ENCODE data around the gene CRHBP. TPM values are rescaled to one million over a fixed set of nuclear protein-coding genes. Genes with fewer than 3 reads are reported as not detected.

Gene CRHBP
- total and polyA plus RNA-seq, 2 donors (not counting 3 experiments of a cell fraction or from before 2014, with no cell fraction given): 0.08 to 0.51 TPM

DNA sequence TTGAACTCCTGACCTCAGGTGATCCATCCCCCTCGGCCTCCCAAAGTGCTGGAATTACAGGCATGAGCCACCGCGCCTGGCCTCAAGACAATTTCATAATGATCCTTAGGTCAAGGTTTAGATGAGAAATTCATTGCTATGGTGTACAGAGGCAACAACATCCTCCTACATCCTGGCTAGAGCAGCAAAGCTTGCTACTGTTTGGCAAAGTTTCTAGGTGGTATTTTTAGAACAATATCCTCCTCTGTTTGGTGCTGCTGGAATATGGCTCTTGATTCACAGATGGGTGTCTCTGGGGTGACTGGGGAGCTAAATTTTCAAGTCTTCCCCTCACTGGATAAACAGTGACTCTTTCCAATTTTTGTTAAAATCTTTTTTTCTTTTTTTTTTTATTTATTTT is 30.6 kb downstream of the CRHBP start:
- H3K4me1 ChIP-seq (ENCODE audit: control insufficient read depth, extremely low read depth, insufficient read depth, low read length): no peaks in the 10 kb centered on the region
- no peaks in the 10 kb centered on the region for H3K9me3 ChIP-seq (replicated peaks; ENCODE audit: control insufficient read depth, insufficient read depth, low read length)
- CTCF ChIA-PET: no interaction called here
- H3K79me2 ChIP-seq (ENCODE audit: control insufficient read depth, insufficient read depth, low read length): no peaks in the 10 kb centered on the region
- no peaks in the 10 kb centered on the region for H3K36me3 ChIP-seq (ENCODE audit: control insufficient read depth in 2 of 2, extremely low read depth in 1 of 2, insufficient read depth in 2 of 2, low read length in 2 of 2)
- H4K20me1 ChIP-seq (replicated peaks; ENCODE audit: control insufficient read depth, extremely low read depth, insufficient read depth, low read length): no peaks in the 10 kb centered on the region
- BruUV-seq (replicated peaks): no TSS peak
- no peak overlapping the region for H2AFZ ChIP-seq (ENCODE audit: low read depth, low read length)
- no peak overlapping the region for H3K4me2 ChIP-seq (ENCODE audit: insufficient read depth, low read length)
- POLR2A ChIA-PET: no interaction called here
- H3K9ac ChIP-seq (replicated peaks; ENCODE audit: extremely low read depth, insufficient read depth, low read length): no peak overlapping the region
- FAIRE-seq: no peak
- H3K9me1 ChIP-seq (replicated peaks; ENCODE audit: control insufficient read depth, extremely low read depth, insufficient read depth, low read length): no peaks in the 10 kb centered on the region
- H3K4me3 ChIP-seq (replicated peaks in 1 of 3; ENCODE audit: insufficient read depth in 1 of 3, low read depth in 1 of 3, low read length in 3 of 3): no peak overlapping the region
- dilution Hi-C loops (cut with MboI; ENCODE audit: extremely low pct_ligation_motif_present, low sequenced_read_pairs): no loop called here
- no peaks in the 10 kb centered on the region for H3K27me3 ChIP-seq (ENCODE audit: control insufficient read depth in 2 of 2, insufficient read depth in 2 of 2, low read length in 2 of 2)
- DNase-seq (ENCODE audit: low read depth, low spot score): no peak
- no peak overlapping the region for H3K27ac ChIP-seq (ENCODE audit: insufficient read depth, low read depth, low read length)
- TF ChIP-seq EZH2 (IDR thresholded peaks at IDR 0.05; ENCODE audit: borderline replicate concordance, low read depth, low read length, severe bottlenecking): no peak
- no peak for TF ChIP-seq POLR2A (IDR thresholded peaks at IDR 0.05; ENCODE audit: low read depth, low read length)
- TF ChIP-seq MYC (IDR thresholded peaks at IDR 0.05; ENCODE audit: low read depth, low read length): no peak
- TF ChIP-seq JUN (IDR thresholded peaks at IDR 0.05; ENCODE audit: borderline replicate concordance, insufficient read depth, insufficient read length, low read depth): no peak
- TF ChIP-seq MAX (IDR thresholded peaks at IDR 0.05; ENCODE audit: insufficient read depth, insufficient read length): no peak
- TF ChIP-seq, protein P1, sequence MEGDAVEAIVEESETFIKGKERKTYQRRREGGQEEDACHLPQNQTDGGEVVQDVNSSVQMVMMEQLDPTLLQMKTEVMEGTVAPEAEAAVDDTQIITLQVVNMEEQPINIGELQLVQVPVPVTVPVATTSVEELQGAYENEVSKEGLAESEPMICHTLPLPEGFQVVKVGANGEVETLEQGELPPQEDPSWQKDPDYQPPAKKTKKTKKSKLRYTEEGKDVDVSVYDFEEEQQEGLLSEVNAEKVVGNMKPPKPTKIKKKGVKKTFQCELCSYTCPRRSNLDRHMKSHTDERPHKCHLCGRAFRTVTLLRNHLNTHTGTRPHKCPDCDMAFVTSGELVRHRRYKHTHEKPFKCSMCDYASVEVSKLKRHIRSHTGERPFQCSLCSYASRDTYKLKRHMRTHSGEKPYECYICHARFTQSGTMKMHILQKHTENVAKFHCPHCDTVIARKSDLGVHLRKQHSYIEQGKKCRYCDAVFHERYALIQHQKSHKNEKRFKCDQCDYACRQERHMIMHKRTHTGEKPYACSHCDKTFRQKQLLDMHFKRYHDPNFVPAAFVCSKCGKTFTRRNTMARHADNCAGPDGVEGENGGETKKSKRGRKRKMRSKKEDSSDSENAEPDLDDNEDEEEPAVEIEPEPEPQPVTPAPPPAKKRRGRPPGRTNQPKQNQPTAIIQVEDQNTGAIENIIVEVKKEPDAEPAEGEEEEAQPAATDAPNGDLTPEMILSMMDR (IDR thresholded peaks at IDR 0.05; ENCODE audit: extremely low read depth in 1 of 2, insufficient read depth in 1 of 2, low read depth in 1 of 2, low read length in 2 of 2): no peak
- no peak for TF ChIP-seq FOS (IDR thresholded peaks at IDR 0.05; ENCODE audit: borderline replicate concordance, insufficient read depth, low read length)
- TF ChIP-seq POLR2AphosphoS5 (IDR thresholded peaks at IDR 0.05; ENCODE audit: insufficient read depth, low read depth, low read length): no peak
- no peak for TF ChIP-seq GATA2 (IDR thresholded peaks at IDR 0.05; ENCODE audit: insufficient read depth, insufficient read length, low read depth, low read length)
- intact Hi-C loops (cut with micrococcal nuclease): no loop called here
